LHCN-M2 (cell line): ENCODE data around the gene COL4A1. TPM values are rescaled to one million over a fixed set of nuclear protein-coding genes. Genes with fewer than 3 reads are reported as not detected.

Source experiments
- DNase-seq: peaks from one replicate; pipeline ENCODE4 v3.0.0-alpha.2; 2012; ENCODE audit warnings: low read depth
- total RNA-seq: library from RNA; depleted of rRNA; stranded (reverse); fragments of >200 nt; gene quantifications from 2 replicates; pipeline ENCODE4 v1.2.3, GENCODE V29; 2014

Gene COL4A1
- total RNA-seq, 1 experiment from 2014 or later, result 68.5 TPM

GRCh38 chr13:110294146-110294545 is 12.8 kb downstream of the COL4A1 start:
- DNase-seq, result peak; percentile 32

DNA sequence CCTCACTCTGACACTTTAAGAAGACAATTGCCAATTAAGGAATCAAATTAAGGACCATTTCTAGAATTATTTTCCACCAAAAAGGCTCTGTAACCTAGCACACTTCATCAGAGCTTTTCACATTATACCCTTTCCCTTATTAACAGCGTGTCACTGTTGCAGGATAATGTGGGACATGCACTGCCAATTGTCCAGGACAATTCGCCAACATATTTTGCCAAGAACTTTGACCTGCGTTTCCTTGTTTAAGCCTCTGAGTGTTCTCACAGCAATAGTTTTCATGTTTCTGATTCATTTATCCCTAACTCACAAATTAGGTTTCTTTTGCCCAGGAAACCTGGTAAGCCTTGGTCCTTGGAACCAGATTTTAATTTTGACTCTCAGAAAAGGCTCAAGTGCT is 13.3 kb downstream of the COL4A1 start:
- no peak for DNase-seq

DNA sequence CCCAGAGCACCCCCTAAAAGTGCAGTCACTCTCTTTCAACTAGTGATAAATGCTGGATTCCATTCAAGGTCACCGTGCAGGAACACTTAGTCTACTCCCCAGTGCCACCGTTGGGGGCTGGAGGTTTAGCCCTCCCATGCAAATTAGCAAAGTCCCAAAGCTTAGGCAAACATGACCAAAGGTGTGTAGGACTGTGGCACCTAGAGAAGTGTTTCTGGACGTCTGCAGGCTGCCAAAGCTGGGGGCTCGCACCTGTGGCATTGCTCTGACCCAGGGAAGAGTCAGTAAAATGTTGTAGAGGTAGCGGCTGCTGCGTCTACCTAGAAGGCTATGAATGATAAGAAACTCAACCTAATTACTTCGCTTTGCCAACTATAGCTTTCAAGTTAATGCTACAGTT is 13.9 kb downstream of the COL4A1 start:
- no peak for DNase-seq

DNA sequence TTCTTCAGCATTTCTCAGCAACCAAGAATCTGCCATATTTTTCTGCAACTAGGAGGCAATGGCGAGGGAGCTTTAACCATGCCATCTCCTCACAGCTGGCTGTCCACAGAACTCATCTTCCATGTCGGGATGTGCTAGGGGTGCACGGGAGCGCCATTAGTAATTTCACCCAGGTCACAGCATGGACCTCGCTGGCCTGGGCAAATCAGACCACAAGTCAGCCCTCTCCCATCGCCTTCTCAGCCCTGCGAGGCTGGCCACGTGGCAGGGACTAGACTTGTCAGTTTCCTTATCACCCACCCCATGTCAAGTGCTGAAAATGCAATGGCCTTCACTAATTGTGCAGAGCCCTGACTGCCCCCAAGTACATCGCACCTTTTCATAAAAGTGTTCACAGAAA is 15.7 kb downstream of the COL4A1 start:
- no peak for DNase-seq

GRCh38 chr13:110290826-110291225 is 16.1 kb downstream of the COL4A1 start:
- DNase-seq, result no peak

GRCh38 chr13:110290153-110290552 is 16.8 kb downstream of the COL4A1 start:
- no peak for DNase-seq

DNA sequence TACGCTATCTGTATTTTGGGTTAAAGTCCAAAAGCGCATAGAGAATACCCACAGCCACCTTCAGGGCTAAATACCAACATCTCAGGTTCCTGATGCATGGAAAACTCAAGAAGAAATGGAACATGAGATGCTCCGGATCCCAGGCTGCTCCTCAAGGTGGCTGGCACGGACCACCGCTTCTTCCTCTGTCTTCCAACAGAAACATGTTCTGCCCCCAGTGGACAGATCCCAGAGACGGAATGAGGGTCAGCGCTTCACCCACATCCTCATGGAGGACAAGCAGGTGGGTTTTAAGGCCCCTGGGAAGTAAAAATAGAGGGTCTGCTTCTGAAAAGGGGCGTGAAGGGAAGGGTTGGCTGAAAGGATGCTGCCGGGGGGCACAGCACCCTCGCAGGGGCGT is 17.3 kb downstream of the COL4A1 start:
- DNase-seq, result no peak

DNA sequence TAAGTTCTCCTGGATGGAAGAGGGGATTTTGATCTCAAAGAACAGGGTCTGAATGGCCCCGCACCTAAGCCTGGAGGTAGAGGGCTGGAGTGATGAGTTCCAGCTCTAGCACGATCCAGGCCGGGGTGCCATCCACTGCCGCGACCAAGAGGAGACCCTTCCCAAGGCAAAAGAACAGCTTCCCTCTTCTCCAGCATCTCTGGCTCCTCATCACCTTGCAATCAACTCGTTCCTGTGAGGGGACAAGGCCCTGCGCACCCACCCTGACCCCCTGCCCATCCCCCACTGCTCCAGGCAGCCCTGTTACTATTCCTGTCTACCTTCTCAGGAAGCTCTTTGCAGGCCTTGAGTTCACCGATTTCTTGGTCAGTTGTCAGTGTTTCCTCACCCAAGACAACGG is 17.8 kb downstream of the COL4A1 start:
- DNase-seq, result no peak

DNA sequence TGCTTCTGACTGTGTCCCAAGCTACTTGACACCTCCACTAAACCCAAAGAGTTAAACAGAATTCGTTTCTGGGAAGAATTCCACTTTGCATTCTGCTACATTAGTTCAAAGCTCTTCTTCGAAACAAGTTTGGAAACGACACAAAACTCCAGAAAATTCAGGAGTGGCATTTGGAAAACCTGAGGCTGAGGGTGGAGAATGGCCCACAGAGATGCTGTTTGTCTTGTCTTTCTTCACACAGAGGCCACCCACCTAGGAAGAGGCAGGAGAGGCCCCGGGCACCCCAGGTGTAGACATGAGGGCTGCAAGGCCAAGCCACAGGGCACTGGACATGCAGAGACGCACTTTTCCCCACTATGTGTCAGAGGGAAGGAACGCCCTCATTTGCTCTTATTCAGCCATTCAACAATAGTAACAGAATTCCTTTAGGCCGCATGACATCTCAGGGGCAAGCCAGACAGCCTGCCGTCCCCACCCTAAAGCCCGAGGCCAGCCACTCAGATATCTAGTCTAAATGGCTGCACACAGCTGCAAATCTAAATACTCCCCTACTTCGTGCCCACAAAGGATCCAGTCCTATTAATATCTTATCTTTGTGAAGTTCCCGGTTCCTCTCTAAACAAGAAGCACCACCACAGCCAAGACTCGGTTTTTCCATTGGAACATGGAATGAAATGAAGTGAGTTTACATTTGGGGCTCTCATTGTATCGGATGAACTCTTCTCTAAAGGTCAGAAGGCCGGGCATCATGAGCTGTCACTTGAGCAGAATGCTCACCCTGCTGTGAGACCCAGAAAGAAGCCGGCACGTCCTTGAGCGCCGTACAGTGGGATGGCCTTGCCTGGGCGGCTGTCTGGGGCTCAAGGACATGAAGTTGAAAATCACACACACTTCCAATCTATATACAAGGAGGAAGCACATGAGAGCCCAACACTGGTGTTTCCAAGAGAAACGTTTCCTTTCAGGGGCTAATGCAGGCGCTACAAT is 19.8 kb downstream of the COL4A1 start:
- no peak for DNase-seq

- DNase-seq, result no peak
These were observed 20.7 kb downstream of the COL4A1 start for GRCh38 chr13:110285991-110286832.

- no peak for DNase-seq
These were observed 22.0 kb downstream of the COL4A1 start for GRCh38 chr13:110284779-110285484.

GRCh38 chr13:110283736-110284517 is 23.0 kb downstream of the COL4A1 start:
- DNase-seq, result peak; percentile 28

DNA sequence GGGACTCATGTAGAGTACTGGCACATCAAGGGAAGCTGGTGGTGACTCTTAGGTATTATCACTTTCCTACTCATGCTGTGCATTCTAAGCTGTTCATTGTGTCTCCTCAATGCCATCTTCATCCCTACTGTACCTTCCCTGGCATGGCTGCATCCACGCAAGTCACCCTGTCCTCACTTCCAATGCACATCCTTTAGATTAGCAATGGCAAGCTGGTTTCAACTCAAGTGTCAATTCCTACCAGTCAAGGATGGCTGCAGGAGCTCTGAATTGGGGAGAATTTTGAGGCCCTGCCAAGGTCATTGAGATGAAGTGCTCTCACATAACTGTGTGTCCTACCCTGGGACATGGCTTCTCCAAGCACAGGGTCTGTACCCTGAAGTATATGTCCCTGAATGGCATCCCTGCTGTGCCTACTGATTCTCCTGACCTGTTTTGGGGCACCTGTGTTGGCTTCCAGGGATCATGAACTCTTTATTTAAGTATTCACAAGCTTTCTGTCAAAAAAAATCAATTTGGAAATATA is 24.6 kb downstream of the COL4A1 start:
- no peak for DNase-seq

GRCh38 chr13:110281736-110282135 is 25.2 kb downstream of the COL4A1 start:
- DNase-seq, result no peak

GRCh38 chr13:110280985-110281688 is 25.8 kb downstream of the COL4A1 start:
- DNase-seq, result no peak

- DNase-seq, result no peak
These were observed 26.6 kb downstream of the COL4A1 start for GRCh38 chr13:110280231-110280813.

DNA sequence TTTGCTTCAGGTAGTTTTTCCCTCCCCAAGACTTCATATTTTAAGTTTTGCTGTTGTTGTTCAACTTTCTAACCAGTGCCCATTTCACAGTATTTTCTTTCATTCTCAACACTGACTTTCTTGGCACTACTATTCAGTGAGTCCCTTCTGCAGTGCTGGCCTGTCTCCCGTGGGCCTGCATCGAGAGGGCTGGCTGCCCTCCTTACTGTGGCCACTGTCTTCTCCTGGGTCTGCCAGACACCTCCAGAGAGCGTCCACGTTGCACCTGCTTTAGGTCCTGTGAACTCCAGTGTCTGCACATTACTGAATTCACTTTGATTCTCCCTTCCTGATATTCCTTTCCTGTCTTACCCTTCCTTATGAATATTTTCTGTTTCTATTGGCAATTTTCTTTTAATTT is 27.3 kb downstream of the COL4A1 start:
- DNase-seq, result no peak

GRCh38 chr13:110278859-110279258 is 28.1 kb downstream of the COL4A1 start:
- DNase-seq, result no peak

DNA sequence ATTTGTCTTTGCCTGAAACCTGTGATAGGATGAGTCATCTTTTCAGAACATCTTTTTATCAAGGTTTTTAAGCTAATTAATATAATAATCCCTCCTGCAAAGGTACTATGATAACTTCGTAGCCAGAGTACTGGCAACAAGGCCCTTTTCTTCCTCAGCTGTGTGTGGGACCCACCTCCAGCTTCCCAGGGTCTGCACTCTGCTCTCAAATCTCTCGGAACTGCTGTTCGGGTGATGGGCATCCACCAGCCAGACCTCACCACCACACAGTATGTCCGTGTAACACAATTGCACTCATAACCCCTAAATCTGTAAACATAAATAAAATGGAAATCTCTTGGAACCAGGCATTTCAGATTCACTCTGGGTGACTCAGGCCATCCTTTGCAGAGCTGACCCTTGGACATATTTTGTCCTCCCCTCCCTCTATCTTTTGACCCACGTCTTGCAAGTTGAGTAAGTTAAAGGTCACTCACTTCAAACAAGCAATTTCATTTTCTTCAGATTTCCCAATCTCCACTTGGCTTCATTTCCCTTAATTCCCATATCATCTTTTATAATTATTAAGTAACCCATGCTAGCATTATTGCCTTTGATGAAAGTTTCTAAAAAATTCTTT is 29.5 kb downstream of the COL4A1 start:
- no peak for DNase-seq
